ENCODE results near the gene RASGEF1C.
"Not testable (repeated sequence)": the region's sequence is repeated elsewhere in the genome, so short reads cannot be mapped to it uniquely, and the experiment has no call there.

The RASGEF1C gene

GRCh38 chr5:180210961-180211760, 2.1 kb upstream of the RASGEF1C start:
- DNase-seq = no peak

- DNase-seq = not testable (repeated sequence)
Observed at GRCh38 chr5:180210077-180210476, 1.1 kb upstream of the RASGEF1C start.

GRCh38 chr5:180208435-180209081, 453 bp downstream of the RASGEF1C start:
- DNase-seq = peak in 1 of 2 donors; percentile 54

- DNase-seq = no peak
Observed at GRCh38 chr5:180208038-180208434, 975 bp downstream of the RASGEF1C start.

GRCh38 chr5:180207593-180207992, 1.4 kb downstream of the RASGEF1C start:
- DNase-seq = no peak

- DNase-seq = no peak
Observed at GRCh38 chr5:180206993-180207392, 2.0 kb downstream of the RASGEF1C start.

GRCh38 chr5:180205916-180206315, 3.1 kb downstream of the RASGEF1C start:
- no peak for DNase-seq

GRCh38 chr5:180204276-180204819, 4.7 kb downstream of the RASGEF1C start:
- DNase-seq = no peak

GRCh38 chr5:180202939-180203573, 6.0 kb downstream of the RASGEF1C start:
- DNase-seq = no peak

GRCh38 chr5:180201051-180201987, 7.7 kb downstream of the RASGEF1C start:
- peak in 1 of 2 donors; percentile 31 for DNase-seq

GRCh38 chr5:180199390-180199789, 9.6 kb downstream of the RASGEF1C start:
- no peak for DNase-seq

- no peak for DNase-seq
Observed at GRCh38 chr5:180198208-180198607, 10.8 kb downstream of the RASGEF1C start.

- no peak for DNase-seq
Observed at GRCh38 chr5:180197016-180197702, 11.9 kb downstream of the RASGEF1C start.

GRCh38 chr5:180194410-180195345, 14.3 kb downstream of the RASGEF1C start:
- no peak for DNase-seq

GRCh38 chr5:180193749-180194375, 15.1 kb downstream of the RASGEF1C start:
- DNase-seq = no peak

GRCh38 chr5:180191716-180192115, 17.3 kb downstream of the RASGEF1C start:
- DNase-seq = no peak

GRCh38 chr5:180187767-180188166, 21.2 kb downstream of the RASGEF1C start:
- DNase-seq = no peak

GRCh38 chr5:180180846-180181245, 28.2 kb downstream of the RASGEF1C start:
- no peak for DNase-seq

GRCh38 chr5:180180421-180180820, 28.6 kb downstream of the RASGEF1C start:
- DNase-seq = no peak
